GM18951 (cell line): ENCODE data around the gene PRKCG.

Experiments used
- POLR2A ChIP-seq: IDR thresholded peaks from 4 replicates; pipeline ENCODE4 v1.6.1; 2011; ENCODE audit warnings: mild to moderate bottlenecking; ENCODE audit not compliant: insufficient read length, insufficient read depth; ENCODE audit errors: extremely low read depth
- in situ Hi-C: fragments of 300-500 bp; cut with MboI; formaldehyde crosslinking; loops from one replicate; pipeline ENCODE4 v1.12.0; 2022; ENCODE audit warnings: low sequenced_read_pairs, mixed read lengths, inconsistent platforms; ENCODE audit not compliant: unreplicated experiment

The PRKCG gene

GRCh38 chr19:53897459-53897858, 15.5 kb downstream of the PRKCG start:
- in situ Hi-C loops, result no loop called here
- TF ChIP-seq POLR2A, result no peak

GRCh38 chr19:53898166-53898565, 16.2 kb downstream of the PRKCG start:
- TF ChIP-seq POLR2A, result no peak
- in situ Hi-C loops, result no loop called here

- TF ChIP-seq POLR2A, result no peak
- in situ Hi-C loops, result no loop called here
Observed at GRCh38 chr19:53898636-53899341, 16.8 kb downstream of the PRKCG start.

- in situ Hi-C loops, result no loop called here
- no peak for TF ChIP-seq POLR2A
Observed at GRCh38 chr19:53900191-53900860, 18.3 kb downstream of the PRKCG start.

- TF ChIP-seq POLR2A, result no peak
- in situ Hi-C loops, result no loop called here
Observed at GRCh38 chr19:53903055-53903680, 21.2 kb downstream of the PRKCG start.

GRCh38 chr19:53904909-53905308, 22.9 kb downstream of the PRKCG start:
- no peak for TF ChIP-seq POLR2A
- in situ Hi-C loops, result no loop called here

GRCh38 chr19:53905787-53906186, 23.8 kb downstream of the PRKCG start:
- TF ChIP-seq POLR2A, result no peak
- in situ Hi-C loops, result no loop called here

- in situ Hi-C loops, result no loop called here
- TF ChIP-seq POLR2A, result no peak
Observed at GRCh38 chr19:53906211-53907192, 24.5 kb downstream of the PRKCG start.

- TF ChIP-seq POLR2A, result no peak
- in situ Hi-C loops, result no loop called here
Observed at GRCh38 chr19:53907193-53907581, 25.2 kb downstream of the PRKCG start.

GRCh38 chr19:53907690-53908089, 25.7 kb downstream of the PRKCG start:
- in situ Hi-C loops, result no loop called here
- no peak for TF ChIP-seq POLR2A

GRCh38 chr19:53908106-53908934, 26.3 kb downstream of the PRKCG start:
- TF ChIP-seq POLR2A, result no peak
- in situ Hi-C loops, result no loop called here

- in situ Hi-C loops, result no loop called here
- TF ChIP-seq POLR2A, result no peak
Observed at GRCh38 chr19:53908935-53909415, 27.0 kb downstream of the PRKCG start, which contains the start of gene CACNG7. Gene CACNG7, plus strand, starts transcription at chr19:53909278. Its CDS starts 3,554 bp downstream, at chr19:53912832.

GRCh38 chr19:53909471-53910169, 27.6 kb downstream of the PRKCG start:
- in situ Hi-C loops, result no loop called here

More at GRCh38 chr19:53909471-53910169, 27.6 kb downstream of the PRKCG start:
- no peak for TF ChIP-seq POLR2A
